ENCODE results near the gene PPP2R5C.

- TF ChIP-seq CTCF (IDR thresholded peaks at IDR 0.05) (no peak), EP300 (IDR thresholded peaks at IDR 0.05) (no peak), POLR2A (IDR thresholded peaks at IDR 0.05) (no peak)
Observed at GRCh38 chr14:101851736-101852405, 90.4 kb downstream of the PPP2R5C start.

Data from tibial nerve (tissue), 4 donors.